ENCODE results near the gene VRK3.

The VRK3 gene

GRCh38 chr19:49930483-49931011 is 94.6 kb downstream of the VRK3 start:
- no peak for DNase-seq (ENCODE audit: low read depth)

- peak; percentile 79 for DNase-seq (ENCODE audit: low read depth)
These were observed 95.3 kb downstream of the VRK3 start for GRCh38 chr19:49929611-49930482.

GRCh38 chr19:49929121-49929610 is 96.0 kb downstream of the VRK3 start, which contains the start of the genes ATF5 and NUP62:
ATF5 (plus strand) TSS chr19:49929205; CDS start chr19:49930851, 1,646 bp downstream.
NUP62 (minus strand) TSS chr19:49929504; CDS start chr19:49909807, 19,697 bp downstream.
- DNase-seq (ENCODE audit: low read depth), result peak; percentile 84

- no peak for DNase-seq (ENCODE audit: low read depth)
These were observed 97.5 kb downstream of the VRK3 start for GRCh38 chr19:49927526-49928264.

- no peak for DNase-seq (ENCODE audit: low read depth)
These were observed 98.7 kb downstream of the VRK3 start for GRCh38 chr19:49926515-49926914.

Data from stimulated activated CD8-positive, alpha-beta memory T cell treated with anti-CD3 and anti-CD28 coated beads, Interleukin-12 subunit alpha, Interleukin-12 subunit beta, amount 100 ng/mL, for 4 hours (primary cell).